ENCODE measurements around the gene GRID2.

DNA sequence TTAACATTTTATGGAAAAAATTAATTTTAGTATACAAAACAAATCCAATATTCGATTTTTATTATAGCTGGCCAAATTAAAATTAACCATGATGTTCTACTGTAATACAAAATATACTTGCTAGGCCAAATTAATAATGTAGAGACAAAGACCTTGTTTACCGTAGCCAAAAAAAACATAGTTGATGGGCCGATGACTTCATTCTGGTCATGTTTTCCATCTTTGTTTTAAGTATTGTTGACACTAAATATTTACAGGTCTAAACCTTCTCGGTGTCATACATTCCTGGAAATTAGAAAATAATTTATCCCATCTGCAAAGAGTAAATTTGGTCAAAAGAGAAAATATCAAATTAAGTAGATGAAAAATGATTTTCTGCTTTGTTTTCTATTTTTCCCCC is 698.5 kb downstream of the GRID2 start:
- TF ChIP-seq POLR2AphosphoS5 (IDR thresholded peaks at IDR 0.05) (no peak), POLR2A (IDR thresholded peaks at IDR 0.05) (no peak), EP300 (IDR thresholded peaks at IDR 0.05) (no peak)
- TF ChIP-seq, protein P1, sequence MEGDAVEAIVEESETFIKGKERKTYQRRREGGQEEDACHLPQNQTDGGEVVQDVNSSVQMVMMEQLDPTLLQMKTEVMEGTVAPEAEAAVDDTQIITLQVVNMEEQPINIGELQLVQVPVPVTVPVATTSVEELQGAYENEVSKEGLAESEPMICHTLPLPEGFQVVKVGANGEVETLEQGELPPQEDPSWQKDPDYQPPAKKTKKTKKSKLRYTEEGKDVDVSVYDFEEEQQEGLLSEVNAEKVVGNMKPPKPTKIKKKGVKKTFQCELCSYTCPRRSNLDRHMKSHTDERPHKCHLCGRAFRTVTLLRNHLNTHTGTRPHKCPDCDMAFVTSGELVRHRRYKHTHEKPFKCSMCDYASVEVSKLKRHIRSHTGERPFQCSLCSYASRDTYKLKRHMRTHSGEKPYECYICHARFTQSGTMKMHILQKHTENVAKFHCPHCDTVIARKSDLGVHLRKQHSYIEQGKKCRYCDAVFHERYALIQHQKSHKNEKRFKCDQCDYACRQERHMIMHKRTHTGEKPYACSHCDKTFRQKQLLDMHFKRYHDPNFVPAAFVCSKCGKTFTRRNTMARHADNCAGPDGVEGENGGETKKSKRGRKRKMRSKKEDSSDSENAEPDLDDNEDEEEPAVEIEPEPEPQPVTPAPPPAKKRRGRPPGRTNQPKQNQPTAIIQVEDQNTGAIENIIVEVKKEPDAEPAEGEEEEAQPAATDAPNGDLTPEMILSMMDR (IDR thresholded peaks at IDR 0.05) = no peak

All from upper lobe of left lung (tissue), 4 donors.